NCI-H82 (cell line): Measurements from ENCODE around the gene TAGLN3.

Experiments
- DNase-seq: peaks from one replicate; lab custom pipeline; 2025; lab: John Stamatoyannopoulos, UW

The TAGLN3 gene

GRCh38 chr3:111978583-111979433 lies 19.9 kb upstream of the TAGLN3 start, which contains the start of gene ABHD10:
Gene ABHD10 (plus strand): TSS chr3:111979026. CDS start chr3:111979062, 36 bp downstream.
- DNase-seq, result peak; percentile 100

GRCh38 chr3:111979434-111980038 lies 19.2 kb upstream of the TAGLN3 start:
- DNase-seq, result peak; percentile 54

GRCh38 chr3:111980716-111981456 lies 17.8 kb upstream of the TAGLN3 start:
- no peak for DNase-seq

GRCh38 chr3:111981457-111981763 lies 17.3 kb upstream of the TAGLN3 start:
- DNase-seq, result no peak

GRCh38 chr3:111984636-111985298 lies 14.0 kb upstream of the TAGLN3 start:
- no peak for DNase-seq

- DNase-seq, result no peak
Measured at GRCh38 chr3:111986800-111987199, 11.9 kb upstream of the TAGLN3 start.

- DNase-seq, result peak; percentile 86
Measured at GRCh38 chr3:111989061-111989678, 9.6 kb upstream of the TAGLN3 start.

- peak; percentile 50 for DNase-seq
Measured at GRCh38 chr3:111993038-111993437, 5.7 kb upstream of the TAGLN3 start.

- peak; percentile 60 for DNase-seq
Measured at GRCh38 chr3:111999484-112000324, 982 bp downstream of the TAGLN3 start.

GRCh38 chr3:112000367-112000771 lies 1.6 kb downstream of the TAGLN3 start:
- no peak for DNase-seq

GRCh38 chr3:112000966-112001365 lies 2.2 kb downstream of the TAGLN3 start:
- peak; percentile 47 for DNase-seq

GRCh38 chr3:112001526-112001925 lies 2.8 kb downstream of the TAGLN3 start:
- no peak for DNase-seq

- no peak for DNase-seq
Measured at GRCh38 chr3:112002096-112002971, 3.6 kb downstream of the TAGLN3 start.

- DNase-seq, result no peak
Measured at GRCh38 chr3:112003321-112004080, 4.8 kb downstream of the TAGLN3 start.

- no peak for DNase-seq
Measured at GRCh38 chr3:112004187-112004586, 5.5 kb downstream of the TAGLN3 start.

GRCh38 chr3:112004669-112005068 lies 5.9 kb downstream of the TAGLN3 start:
- no peak for DNase-seq

- DNase-seq, result no peak
Measured at GRCh38 chr3:112005091-112005672, 6.5 kb downstream of the TAGLN3 start.

- no peak for DNase-seq
Measured at GRCh38 chr3:112007633-112008032, 8.9 kb downstream of the TAGLN3 start.

- DNase-seq, result no peak
Measured at GRCh38 chr3:112009670-112010069, 10.9 kb downstream of the TAGLN3 start.
